HG02943 (cell line): ENCODE measurements around the gene TDG.
"Not testable (repeated sequence)": the region's sequence is repeated elsewhere in the genome, so short reads cannot be mapped to it uniquely, and the experiment has no call there.

Experiments used
- ATAC-seq: cut with Tn5 transposase; IDR thresholded peaks from one replicate; pipeline ENCODE4 v1.9.1; 2021; ENCODE audit warnings: mild to moderate bottlenecking, low read depth, moderate library complexity; ENCODE audit not compliant: unreplicated experiment

Gene TDG

GRCh38 chr12:104012331-104012730, 46.7 kb downstream of the TDG start:
- no peak for ATAC-seq

- not testable (repeated sequence) for ATAC-seq
Observed at GRCh38 chr12:104021862-104022261, 56.2 kb downstream of the TDG start.

- ATAC-seq, result no peak
Observed at GRCh38 chr12:104022786-104023185, 57.1 kb downstream of the TDG start.

GRCh38 chr12:104023710-104024109, 58.0 kb downstream of the TDG start:
- ATAC-seq, result no peak

GRCh38 chr12:104024348-104024747, 58.7 kb downstream of the TDG start:
- ATAC-seq, result no peak

- no peak for ATAC-seq
Observed at GRCh38 chr12:104025771-104026170, 60.1 kb downstream of the TDG start.

- ATAC-seq, result no peak
Observed at GRCh38 chr12:104026841-104027599, 61.3 kb downstream of the TDG start.

GRCh38 chr12:104030596-104030995, 64.9 kb downstream of the TDG start:
- ATAC-seq, result not testable (repeated sequence)

GRCh38 chr12:104036143-104036542, 70.5 kb downstream of the TDG start:
- ATAC-seq, result not testable (repeated sequence)
